ENCODE results near the gene OSBPL10. TPM values are rescaled to one million over a fixed set of nuclear protein-coding genes. Genes with fewer than 3 reads are reported as not detected.

The OSBPL10 gene
- total RNA-seq, 2 experiments from 2014 or later: 65.7 to 170 TPM

DNA sequence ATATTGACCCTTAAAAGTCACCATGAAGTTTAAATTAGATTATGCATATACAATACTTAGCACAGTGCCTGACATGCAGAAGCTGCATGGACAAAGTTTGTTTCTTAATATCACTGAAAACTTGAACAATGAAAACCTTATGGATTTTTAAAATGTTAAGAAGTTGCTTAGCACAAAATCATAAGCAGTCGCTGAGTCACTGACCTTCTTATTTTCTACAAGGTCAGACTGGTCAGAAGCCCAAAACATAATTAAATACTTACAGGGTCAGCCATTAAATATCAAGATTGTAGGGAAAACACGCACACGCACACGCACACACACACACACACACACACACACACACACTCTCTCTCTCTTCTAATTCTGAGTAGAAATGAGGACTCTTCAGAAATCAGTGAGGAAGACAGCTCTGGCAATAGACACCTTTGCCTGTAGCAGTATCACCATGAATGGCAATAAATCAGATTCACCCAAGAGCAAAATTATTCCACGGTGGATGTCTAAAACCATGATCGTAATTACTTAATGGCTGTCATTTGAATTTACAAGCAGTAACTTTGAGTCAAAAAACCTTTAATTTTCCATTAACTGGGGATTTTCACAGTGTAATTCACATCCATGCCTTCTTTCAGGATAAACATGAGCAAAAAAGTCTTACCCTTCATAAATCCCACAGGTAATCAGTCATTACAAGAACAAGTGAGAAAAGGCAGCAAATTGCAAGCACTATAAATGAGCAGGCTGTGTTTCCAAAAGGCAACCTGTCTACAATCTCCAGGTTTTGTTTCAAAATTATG, 147.5 kb downstream of the OSBPL10 start:
- H3K4me3 ChIP-seq (ENCODE audit: low read depth, low read length, poor library complexity, severe bottlenecking): no peak overlapping the region
- TF ChIP-seq CTCF (conservative IDR thresholded peaks at IDR 0.05; ENCODE audit: low read length) (no peak), EZH2phosphoT487 (IDR thresholded peaks at IDR 0.05; ENCODE audit: borderline replicate concordance, low read depth, low read length) (no peak)
- H3K36me3 ChIP-seq (ENCODE audit: insufficient read depth, low read length): peaks cover 68% of the 10 kb centered on the region
- DNase-seq (ENCODE audit: low spot score): no peak
- H4K20me1 ChIP-seq (ENCODE audit: insufficient read depth, low read length): peaks cover 13% of the 10 kb centered on the region; the same call in 1 of the 2 replicates
- H3K79me2 ChIP-seq (ENCODE audit: insufficient read depth, low read depth, low read length): peaks cover 93% of the 10 kb centered on the region
- H3K4me2 ChIP-seq (ENCODE audit: low read length): no peak overlapping the region
- no peak overlapping the region for H3K27ac ChIP-seq (ENCODE audit: low read depth, low read length, poor library complexity, severe bottlenecking)
- BruUV-seq (replicated peaks): no TSS peak
- H3K4me1 ChIP-seq (ENCODE audit: insufficient read depth, low read length, poor library complexity, severe bottlenecking): no peaks in the 10 kb centered on the region
- no peaks in the 10 kb centered on the region for H3K9me2 ChIP-seq (ENCODE audit: insufficient read depth, low read length)
- no peaks in the 10 kb centered on the region for H3K9me3 ChIP-seq (ENCODE audit: low read length)
- ChIA-PET CTCF (ENCODE audit: unreplicated experiment) (interaction anchor here (0.7 kb wide), 1 partner anchor 571 kb away, joined by 3 read pairs; no protein-coding TSS in a partner anchor), POLR2A (no interaction called here)
- intact Hi-C loops (cut with micrococcal nuclease; ENCODE audit: unreplicated experiment): no loop called here
- H2AFZ ChIP-seq (ENCODE audit: low read length): no peak overlapping the region

DNA sequence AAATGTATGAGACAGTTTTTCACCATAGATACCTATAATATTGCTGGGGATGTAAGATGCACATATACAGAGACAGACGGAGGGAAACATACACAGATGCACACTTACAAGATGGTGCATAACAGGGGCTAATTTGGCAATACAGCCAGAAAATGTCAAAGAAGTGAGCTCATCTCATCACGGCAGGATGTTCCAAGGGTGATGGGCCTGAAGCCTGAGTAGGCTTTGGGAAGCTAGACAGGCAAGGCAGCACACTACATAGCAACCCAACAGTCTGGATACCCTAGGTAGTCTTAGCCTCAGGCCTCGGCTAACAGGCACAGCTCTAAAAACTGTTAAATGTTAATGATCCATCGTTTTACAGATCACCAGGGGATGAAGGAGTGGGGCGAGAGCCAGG, 148.5 kb downstream of the OSBPL10 start:
- Histone ChIP-seq H2AFZ (ENCODE audit: low read length) (no peak overlapping the region), H3K9me2 (ENCODE audit: insufficient read depth, low read length) (no peaks in the 10 kb centered on the region), H3K9me3 (ENCODE audit: low read length) (no peaks in the 10 kb centered on the region), H4K20me1 (ENCODE audit: insufficient read depth, low read length) (peaks cover 13% of the 10 kb centered on the region; the same call in 1 of the 2 replicates), H3K4me2 (ENCODE audit: low read length) (no peak overlapping the region), H3K79me2 (ENCODE audit: insufficient read depth, low read depth, low read length) (peaks cover 90% of the 10 kb centered on the region), H3K4me1 (ENCODE audit: insufficient read depth, low read length, poor library complexity, severe bottlenecking) (no peaks in the 10 kb centered on the region), H3K36me3 (ENCODE audit: insufficient read depth, low read length) (peaks cover 76% of the 10 kb centered on the region), H3K27ac (ENCODE audit: low read depth, low read length, poor library complexity, severe bottlenecking) (no peak overlapping the region), H3K4me3 (ENCODE audit: low read depth, low read length, poor library complexity, severe bottlenecking) (no peak overlapping the region)
- DNase-seq (ENCODE audit: low spot score): no peak
- TF ChIP-seq CTCF (conservative IDR thresholded peaks at IDR 0.05; ENCODE audit: low read length) (no peak), EZH2phosphoT487 (IDR thresholded peaks at IDR 0.05; ENCODE audit: borderline replicate concordance, low read depth, low read length) (no peak)
- CTCF ChIA-PET (ENCODE audit: unreplicated experiment): no interaction called here
- BruUV-seq (replicated peaks): no TSS peak
- intact Hi-C loops (cut with micrococcal nuclease; ENCODE audit: unreplicated experiment): no loop called here
- POLR2A ChIA-PET: interaction anchor here (0.9 to 1.9 kb wide), 4 partner anchors 8 to 24 kb away, joined by 3 to 5 read pairs (median 4); no protein-coding TSS in a partner anchor

DNA sequence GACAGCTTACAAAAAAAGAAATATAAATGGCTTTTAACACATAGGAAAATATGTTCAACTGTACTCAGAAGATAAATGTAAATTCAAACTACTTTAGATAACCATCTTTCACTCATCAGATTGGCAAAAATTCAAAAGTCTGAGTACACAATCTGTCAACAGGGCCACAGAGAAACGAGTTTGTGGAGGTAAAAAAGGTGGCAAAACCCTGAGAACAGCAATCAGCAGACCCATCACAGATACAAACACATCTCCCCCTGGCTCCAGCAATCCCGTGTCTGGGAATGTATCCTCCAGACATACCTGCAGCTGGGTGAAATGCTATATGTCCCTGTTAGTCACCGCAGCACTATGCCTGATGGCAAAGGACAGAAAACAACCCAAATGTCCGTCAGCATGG, 149.5 kb downstream of the OSBPL10 start:
- Histone ChIP-seq H2AFZ (ENCODE audit: low read length) (no peak overlapping the region), H3K9me3 (ENCODE audit: low read length) (no peaks in the 10 kb centered on the region), H3K4me3 (ENCODE audit: low read depth, low read length, poor library complexity, severe bottlenecking) (no peak overlapping the region), H4K20me1 (ENCODE audit: insufficient read depth, low read length) (peaks cover 13% of the 10 kb centered on the region; the same call in 1 of the 2 replicates), H3K36me3 (ENCODE audit: insufficient read depth, low read length) (peaks cover 80% of the 10 kb centered on the region), H3K4me2 (ENCODE audit: low read length) (no peak overlapping the region), H3K4me1 (ENCODE audit: insufficient read depth, low read length, poor library complexity, severe bottlenecking) (no peaks in the 10 kb centered on the region), H3K27ac (ENCODE audit: low read depth, low read length, poor library complexity, severe bottlenecking) (no peak overlapping the region), H3K79me2 (ENCODE audit: insufficient read depth, low read depth, low read length) (peaks cover 85% of the 10 kb centered on the region), H3K9me2 (ENCODE audit: insufficient read depth, low read length) (no peaks in the 10 kb centered on the region)
- intact Hi-C loops (cut with micrococcal nuclease; ENCODE audit: unreplicated experiment): no loop called here
- DNase-seq (ENCODE audit: low spot score): no peak
- POLR2A ChIA-PET: interaction anchor here (0.6 to 1.9 kb wide), 4 partner anchors 9 to 97 kb away, joined by 3 to 5 read pairs (median 4); no protein-coding TSS in a partner anchor
- TF ChIP-seq CTCF (conservative IDR thresholded peaks at IDR 0.05; ENCODE audit: low read length) (no peak), EZH2phosphoT487 (IDR thresholded peaks at IDR 0.05; ENCODE audit: borderline replicate concordance, low read depth, low read length) (no peak)
- no TSS peak for BruUV-seq (replicated peaks)
- CTCF ChIA-PET (ENCODE audit: unreplicated experiment): no interaction called here
